HG03066 (cell line): ENCODE results near the gene ANKRD9.
"Not testable (repeated sequence)": the region's sequence is repeated elsewhere in the genome, so short reads cannot be mapped to it uniquely, and the experiment has no call there.

Experiments
- ATAC-seq: cut with Tn5 transposase; IDR thresholded peaks from one replicate; pipeline ENCODE4 v1.9.1; 2021; ENCODE audit warnings: low read depth; ENCODE audit not compliant: unreplicated experiment

ANKRD9 gene

GRCh38 chr14:102538602-102539543 is 29.3 kb upstream of the ANKRD9 start:
- no peak for ATAC-seq

- ATAC-seq: no peak
Observed at GRCh38 chr14:102537981-102538601, 28.5 kb upstream of the ANKRD9 start.

GRCh38 chr14:102532204-102532658 is 22.7 kb upstream of the ANKRD9 start:
- ATAC-seq: no peak

GRCh38 chr14:102530828-102531478 is 21.4 kb upstream of the ANKRD9 start:
- ATAC-seq: no peak

- no peak for ATAC-seq
Observed at GRCh38 chr14:102528431-102529170, 19.0 kb upstream of the ANKRD9 start.

GRCh38 chr14:102525929-102526497 is 16.4 kb upstream of the ANKRD9 start:
- ATAC-seq: no peak

GRCh38 chr14:102525219-102525928 is 15.8 kb upstream of the ANKRD9 start:
- peak; percentile 7 for ATAC-seq

GRCh38 chr14:102524451-102525218 is 15.1 kb upstream of the ANKRD9 start:
- ATAC-seq: peak; percentile 91

- ATAC-seq: no peak
Observed at GRCh38 chr14:102523569-102524450, 14.2 kb upstream of the ANKRD9 start.

- no peak for ATAC-seq
Observed at GRCh38 chr14:102523200-102523568, 13.6 kb upstream of the ANKRD9 start.

- ATAC-seq: not testable (repeated sequence)
Observed at GRCh38 chr14:102519709-102520108, 10.1 kb upstream of the ANKRD9 start.

- no peak for ATAC-seq
Observed at GRCh38 chr14:102518063-102518648, 8.6 kb upstream of the ANKRD9 start.

- no peak for ATAC-seq
Observed at GRCh38 chr14:102517392-102518062, 8.0 kb upstream of the ANKRD9 start.

GRCh38 chr14:102516531-102517391 is 7.2 kb upstream of the ANKRD9 start:
- no peak for ATAC-seq

GRCh38 chr14:102514987-102515733 is 5.6 kb upstream of the ANKRD9 start:
- ATAC-seq: no peak
